Measurements from ENCODE around the gene MCFD2.

The MCFD2 gene

GRCh38 chr2:46902465-46902864 is 13.1 kb downstream of the MCFD2 start:
- TF ChIP-seq, protein P1, sequence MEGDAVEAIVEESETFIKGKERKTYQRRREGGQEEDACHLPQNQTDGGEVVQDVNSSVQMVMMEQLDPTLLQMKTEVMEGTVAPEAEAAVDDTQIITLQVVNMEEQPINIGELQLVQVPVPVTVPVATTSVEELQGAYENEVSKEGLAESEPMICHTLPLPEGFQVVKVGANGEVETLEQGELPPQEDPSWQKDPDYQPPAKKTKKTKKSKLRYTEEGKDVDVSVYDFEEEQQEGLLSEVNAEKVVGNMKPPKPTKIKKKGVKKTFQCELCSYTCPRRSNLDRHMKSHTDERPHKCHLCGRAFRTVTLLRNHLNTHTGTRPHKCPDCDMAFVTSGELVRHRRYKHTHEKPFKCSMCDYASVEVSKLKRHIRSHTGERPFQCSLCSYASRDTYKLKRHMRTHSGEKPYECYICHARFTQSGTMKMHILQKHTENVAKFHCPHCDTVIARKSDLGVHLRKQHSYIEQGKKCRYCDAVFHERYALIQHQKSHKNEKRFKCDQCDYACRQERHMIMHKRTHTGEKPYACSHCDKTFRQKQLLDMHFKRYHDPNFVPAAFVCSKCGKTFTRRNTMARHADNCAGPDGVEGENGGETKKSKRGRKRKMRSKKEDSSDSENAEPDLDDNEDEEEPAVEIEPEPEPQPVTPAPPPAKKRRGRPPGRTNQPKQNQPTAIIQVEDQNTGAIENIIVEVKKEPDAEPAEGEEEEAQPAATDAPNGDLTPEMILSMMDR (IDR thresholded peaks at IDR 0.05; ENCODE audit: low read depth, low read length): no peak
- no peak for DNase-seq (ENCODE audit: low read depth in 2 of 2)
- H3K4me3 ChIP-seq (replicated peaks in 1 of 2; ENCODE audit: low read depth in 2 of 2, low read length in 2 of 2): no peak overlapping the region

GRCh38 chr2:46901611-46902010 is 14.0 kb downstream of the MCFD2 start:
- H3K4me3 ChIP-seq (replicated peaks in 1 of 2; ENCODE audit: low read depth in 2 of 2, low read length in 2 of 2): no peak overlapping the region
- TF ChIP-seq, protein P1 (IDR thresholded peaks at IDR 0.05; ENCODE audit: low read depth, low read length): no peak
- no peak for DNase-seq (ENCODE audit: low read depth in 2 of 2)

- H3K4me3 ChIP-seq (replicated peaks in 1 of 2; ENCODE audit: low read depth in 2 of 2, low read length in 2 of 2): no peak overlapping the region
- TF ChIP-seq, protein P1 (IDR thresholded peaks at IDR 0.05; ENCODE audit: low read depth, low read length): no peak
These were observed 15.2 kb downstream of the MCFD2 start for GRCh38 chr2:46900381-46900780.

GRCh38 chr2:46899053-46899452 is 16.6 kb downstream of the MCFD2 start:
- TF ChIP-seq, protein P1 (IDR thresholded peaks at IDR 0.05; ENCODE audit: low read depth, low read length): no peak
- DNase-seq (ENCODE audit: low read depth in 2 of 2): no peak
- no peak overlapping the region for H3K4me3 ChIP-seq (replicated peaks in 1 of 2; ENCODE audit: low read depth in 2 of 2, low read length in 2 of 2)

More at GRCh38 chr2:46900381-46900780, 15.2 kb downstream of the MCFD2 start:
- no peak for DNase-seq (ENCODE audit: low read depth in 2 of 2)

DNA sequence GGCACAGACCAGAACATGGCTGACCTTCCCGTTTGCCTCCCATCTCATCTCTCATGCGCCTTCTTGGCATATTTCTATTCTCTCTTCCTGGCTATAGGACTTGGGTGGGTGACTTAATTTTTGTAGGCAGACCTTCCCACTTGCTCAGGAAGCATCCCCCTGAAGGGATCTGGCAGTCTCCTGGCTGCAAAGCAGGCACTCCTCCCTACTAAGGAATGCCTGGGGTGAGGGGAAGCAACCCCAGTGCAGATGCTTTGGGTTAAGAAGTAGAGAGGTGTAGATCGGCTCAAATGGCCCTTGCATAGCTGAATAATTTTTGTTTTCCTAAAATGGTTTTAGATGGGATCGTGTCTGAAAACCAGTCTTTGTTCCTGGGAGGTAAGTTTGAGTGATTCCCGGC is 17.6 kb downstream of the MCFD2 start:
- no peak for DNase-seq (ENCODE audit: low read depth in 2 of 2)
- TF ChIP-seq, protein P1 (IDR thresholded peaks at IDR 0.05; ENCODE audit: low read depth, low read length): no peak
- H3K4me3 ChIP-seq (replicated peaks in 1 of 2; ENCODE audit: low read depth in 2 of 2, low read length in 2 of 2): no peak overlapping the region

DNA sequence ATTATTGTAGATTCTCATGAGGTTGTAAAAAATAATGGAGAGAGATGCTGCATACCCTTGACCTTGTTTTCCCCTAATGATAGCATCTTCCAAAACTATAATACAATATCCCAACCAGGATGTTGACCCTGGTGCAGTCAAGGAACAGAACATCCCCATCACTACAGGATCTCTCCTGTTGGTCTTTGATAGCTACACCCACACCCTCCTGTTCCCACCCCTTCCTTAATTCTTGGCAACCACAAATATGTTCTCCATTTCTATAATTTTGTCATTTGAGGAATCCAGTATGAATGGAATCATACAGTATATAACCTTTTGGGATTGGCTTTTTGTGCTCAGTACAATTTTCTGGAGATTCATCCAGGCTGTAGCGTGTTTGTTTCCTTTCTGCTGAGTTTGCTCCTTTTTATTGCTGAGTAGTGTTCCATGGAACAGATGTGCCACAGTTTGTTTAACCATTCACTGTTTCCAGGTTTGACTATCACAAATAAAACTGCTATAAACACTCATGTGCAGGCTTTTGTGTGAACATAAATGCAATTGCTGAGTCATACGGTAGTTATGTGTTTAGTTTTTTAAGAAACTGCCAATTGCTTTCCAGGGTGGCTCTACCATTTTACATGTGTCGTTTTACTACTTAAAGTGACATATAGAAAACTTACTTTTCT is 22.2 kb downstream of the MCFD2 start:
- no peak overlapping the region for H3K4me3 ChIP-seq (replicated peaks in 1 of 2; ENCODE audit: low read depth in 2 of 2, low read length in 2 of 2)
- DNase-seq (ENCODE audit: low read depth in 2 of 2): peak in 1 of 2 donors; percentile 62
- TF ChIP-seq, protein P1 (IDR thresholded peaks at IDR 0.05; ENCODE audit: low read depth, low read length): no peak
